Esophagus squamous epithelium (tissue), 4 donors: ENCODE data around the gene AHNAK.
"Not testable (repeated sequence)": the region's sequence is repeated elsewhere in the genome, so short reads cannot be mapped to it uniquely, and the experiment has no call there.

Source experiments
- POLR2A ChIP-seq, 4 donors: fragments of 450-650 bp; IDR thresholded peaks; one replicate each; pipeline ENCODE4 v1.6.1; 2017; ENCODE audit warnings: antibody characterized with exemption in 4 of 4, mild to moderate bottlenecking in 4 of 4, moderate library complexity in 3 of 4
- TF ChIP-seq, protein P1 (sequence below), 6 experiments: fragments of 450-650 bp in 4 of 6; fragments of 200-600 bp in 2 of 6; sonication (generic) in 2 of 6; IDR thresholded peaks; one replicate each; pipeline ENCODE4 v1.5.1; 2016 to 2019; ENCODE audit warnings: antibody characterized with exemption in 6 of 6, mild to moderate bottlenecking in 4 of 6, moderate library complexity in 4 of 6

DNA sequence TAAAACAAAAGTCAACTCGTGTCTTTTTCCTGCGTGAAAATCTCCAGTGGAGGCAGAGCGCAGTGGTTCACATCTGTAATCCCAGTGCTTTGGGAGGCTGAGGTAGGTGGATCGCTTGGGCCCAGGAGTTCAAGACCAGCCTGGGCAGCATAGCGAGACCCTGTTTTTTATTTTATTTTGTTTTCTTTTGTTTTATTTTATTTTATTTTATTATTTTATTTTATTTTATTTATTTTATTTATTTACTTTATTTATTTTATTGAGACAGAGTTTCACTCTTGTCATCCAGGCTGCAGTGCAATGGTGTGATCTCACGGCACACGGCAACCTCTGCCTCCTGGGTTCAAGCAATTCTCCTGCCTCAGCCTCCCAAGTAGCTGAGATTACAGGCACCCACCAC, 96.7 kb downstream of the AHNAK start:
- not testable (repeated sequence) for TF ChIP-seq POLR2A (IDR thresholded peaks at IDR 0.05)
- TF ChIP-seq, protein P1, sequence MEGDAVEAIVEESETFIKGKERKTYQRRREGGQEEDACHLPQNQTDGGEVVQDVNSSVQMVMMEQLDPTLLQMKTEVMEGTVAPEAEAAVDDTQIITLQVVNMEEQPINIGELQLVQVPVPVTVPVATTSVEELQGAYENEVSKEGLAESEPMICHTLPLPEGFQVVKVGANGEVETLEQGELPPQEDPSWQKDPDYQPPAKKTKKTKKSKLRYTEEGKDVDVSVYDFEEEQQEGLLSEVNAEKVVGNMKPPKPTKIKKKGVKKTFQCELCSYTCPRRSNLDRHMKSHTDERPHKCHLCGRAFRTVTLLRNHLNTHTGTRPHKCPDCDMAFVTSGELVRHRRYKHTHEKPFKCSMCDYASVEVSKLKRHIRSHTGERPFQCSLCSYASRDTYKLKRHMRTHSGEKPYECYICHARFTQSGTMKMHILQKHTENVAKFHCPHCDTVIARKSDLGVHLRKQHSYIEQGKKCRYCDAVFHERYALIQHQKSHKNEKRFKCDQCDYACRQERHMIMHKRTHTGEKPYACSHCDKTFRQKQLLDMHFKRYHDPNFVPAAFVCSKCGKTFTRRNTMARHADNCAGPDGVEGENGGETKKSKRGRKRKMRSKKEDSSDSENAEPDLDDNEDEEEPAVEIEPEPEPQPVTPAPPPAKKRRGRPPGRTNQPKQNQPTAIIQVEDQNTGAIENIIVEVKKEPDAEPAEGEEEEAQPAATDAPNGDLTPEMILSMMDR (IDR thresholded peaks at IDR 0.05): not testable (repeated sequence)
